Measurements from ENCODE around the gene NDUFB8.

DNA sequence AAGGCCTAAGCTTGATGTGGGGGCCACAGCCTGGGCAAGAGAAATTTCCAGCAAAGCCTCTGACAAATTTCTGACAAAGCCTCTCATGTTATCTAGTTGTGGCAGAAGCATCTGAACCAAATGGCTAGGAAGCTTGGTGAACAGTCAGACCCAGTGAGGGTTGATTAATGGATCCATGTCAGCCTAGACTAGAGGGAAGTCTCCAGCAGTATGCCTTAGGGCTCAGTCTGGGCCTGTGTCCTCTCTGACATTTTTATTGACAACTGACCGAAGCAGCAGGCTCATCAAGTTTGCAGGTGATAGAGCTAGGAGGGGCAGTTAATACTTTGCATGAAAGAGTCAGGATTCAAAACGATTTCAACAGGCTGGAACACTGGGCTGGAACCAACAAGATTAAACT is 31.3 kb upstream of the NDUFB8 start:
- TF ChIP-seq, protein P1, sequence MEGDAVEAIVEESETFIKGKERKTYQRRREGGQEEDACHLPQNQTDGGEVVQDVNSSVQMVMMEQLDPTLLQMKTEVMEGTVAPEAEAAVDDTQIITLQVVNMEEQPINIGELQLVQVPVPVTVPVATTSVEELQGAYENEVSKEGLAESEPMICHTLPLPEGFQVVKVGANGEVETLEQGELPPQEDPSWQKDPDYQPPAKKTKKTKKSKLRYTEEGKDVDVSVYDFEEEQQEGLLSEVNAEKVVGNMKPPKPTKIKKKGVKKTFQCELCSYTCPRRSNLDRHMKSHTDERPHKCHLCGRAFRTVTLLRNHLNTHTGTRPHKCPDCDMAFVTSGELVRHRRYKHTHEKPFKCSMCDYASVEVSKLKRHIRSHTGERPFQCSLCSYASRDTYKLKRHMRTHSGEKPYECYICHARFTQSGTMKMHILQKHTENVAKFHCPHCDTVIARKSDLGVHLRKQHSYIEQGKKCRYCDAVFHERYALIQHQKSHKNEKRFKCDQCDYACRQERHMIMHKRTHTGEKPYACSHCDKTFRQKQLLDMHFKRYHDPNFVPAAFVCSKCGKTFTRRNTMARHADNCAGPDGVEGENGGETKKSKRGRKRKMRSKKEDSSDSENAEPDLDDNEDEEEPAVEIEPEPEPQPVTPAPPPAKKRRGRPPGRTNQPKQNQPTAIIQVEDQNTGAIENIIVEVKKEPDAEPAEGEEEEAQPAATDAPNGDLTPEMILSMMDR (conservative IDR thresholded peaks at IDR 0.05; ENCODE audit: low read length): no peak
- no peak for TF ChIP-seq EZH2phosphoT487 (IDR thresholded peaks at IDR 0.05; ENCODE audit: borderline replicate concordance, low read depth, low read length)

Measured in OCI-LY7 (cell line).